ENCODE data around the gene PPP1R12A. TPM values are rescaled to one million over a fixed set of nuclear protein-coding genes. Genes with fewer than 3 reads are reported as not detected.

Gene PPP1R12A
- total RNA-seq, 1 donor from 2014 or later = 91.3 TPM

- no peaks in the 10 kb centered on the region for H3K36me3 ChIP-seq (ENCODE audit: control insufficient read depth in 3 of 3, insufficient read depth in 3 of 3, low read length in 3 of 3)
- no peaks in the 10 kb centered on the region for H3K27me3 ChIP-seq (ENCODE audit: control insufficient read depth in 3 of 3, insufficient read depth in 3 of 3, low read length in 3 of 3)
Observed at GRCh38 chr12:79850610-79851299, 84.1 kb downstream of the PPP1R12A start.

GRCh38 chr12:79848339-79848738, 86.6 kb downstream of the PPP1R12A start:
- no peak overlapping the region for H3K4me3 ChIP-seq (ENCODE audit: low read length in 3 of 3)
- no peaks in the 10 kb centered on the region for H3K9me3 ChIP-seq (ENCODE audit: control insufficient read depth in 3 of 3, low read length in 3 of 3)
- H3K36me3 ChIP-seq (ENCODE audit: control insufficient read depth in 3 of 3, insufficient read depth in 3 of 3, low read length in 3 of 3) = peaks cover 3 to 5% (median 4%) of the 10 kb centered on the region in 3 donors
- no peak overlapping the region for H3K27ac ChIP-seq (ENCODE audit: low read depth, low read length)
- H3K4me1 ChIP-seq (ENCODE audit: control insufficient read depth in 3 of 3, insufficient read depth in 3 of 3, low read length in 3 of 3) = peaks cover 0 to 6% (median 0%) of the 10 kb centered on the region in 3 donors
- H3K27me3 ChIP-seq (ENCODE audit: control insufficient read depth in 3 of 3, insufficient read depth in 3 of 3, low read length in 3 of 3) = no peaks in the 10 kb centered on the region
- no peak overlapping the region for H3K9ac ChIP-seq (ENCODE audit: low read depth in 1 of 3, low read length in 3 of 3)

More at GRCh38 chr12:79850610-79851299, 84.1 kb downstream of the PPP1R12A start:
- Histone ChIP-seq H3K4me1 (ENCODE audit: control insufficient read depth in 3 of 3, insufficient read depth in 3 of 3, low read length in 3 of 3) (peaks cover 0 to 6% (median 0%) of the 10 kb centered on the region in 3 donors), H3K9me3 (ENCODE audit: control insufficient read depth in 3 of 3, low read length in 3 of 3) (no peaks in the 10 kb centered on the region), H3K9ac (ENCODE audit: low read depth in 1 of 3, low read length in 3 of 3) (no peak overlapping the region), H3K27ac (ENCODE audit: low read depth, low read length) (no peak overlapping the region), H3K4me3 (ENCODE audit: low read length in 3 of 3) (no peak overlapping the region)

- peaks cover 0 to 6% (median 0%) of the 10 kb centered on the region in 3 donors for H3K4me1 ChIP-seq (ENCODE audit: control insufficient read depth in 3 of 3, insufficient read depth in 3 of 3, low read length in 3 of 3)
- no peak overlapping the region for H3K27ac ChIP-seq (ENCODE audit: low read depth, low read length)
Observed at GRCh38 chr12:79847417-79847816, 87.5 kb downstream of the PPP1R12A start.

GRCh38 chr12:79844693-79845092, 90.2 kb downstream of the PPP1R12A start:
- no peak overlapping the region for H3K9ac ChIP-seq (ENCODE audit: low read depth in 1 of 3, low read length in 3 of 3)
- no peak overlapping the region for H3K27ac ChIP-seq (ENCODE audit: low read depth, low read length)
- H3K4me1 ChIP-seq (ENCODE audit: control insufficient read depth in 3 of 3, insufficient read depth in 3 of 3, low read length in 3 of 3) = peaks cover 0 to 6% (median 0%) of the 10 kb centered on the region in 3 donors

More at GRCh38 chr12:79847417-79847816, 87.5 kb downstream of the PPP1R12A start:
- H3K9ac ChIP-seq (ENCODE audit: low read depth in 1 of 3, low read length in 3 of 3) = no peak overlapping the region
- no peak overlapping the region for H3K4me3 ChIP-seq (ENCODE audit: low read length in 3 of 3)
- no peaks in the 10 kb centered on the region for H3K9me3 ChIP-seq (ENCODE audit: control insufficient read depth in 3 of 3, low read length in 3 of 3)
- no peaks in the 10 kb centered on the region for H3K27me3 ChIP-seq (ENCODE audit: control insufficient read depth in 3 of 3, insufficient read depth in 3 of 3, low read length in 3 of 3)
- H3K36me3 ChIP-seq (ENCODE audit: control insufficient read depth in 3 of 3, insufficient read depth in 3 of 3, low read length in 3 of 3) = peaks cover 3 to 5% (median 4%) of the 10 kb centered on the region in 3 donors

GRCh38 chr12:79843978-79844377, 90.9 kb downstream of the PPP1R12A start:
- Histone ChIP-seq H3K27ac (ENCODE audit: low read depth, low read length) (no peak overlapping the region), H3K27me3 (ENCODE audit: control insufficient read depth in 3 of 3, insufficient read depth in 3 of 3, low read length in 3 of 3) (no peaks in the 10 kb centered on the region), H3K9me3 (ENCODE audit: control insufficient read depth in 3 of 3, low read length in 3 of 3) (no peaks in the 10 kb centered on the region), H3K4me1 (ENCODE audit: control insufficient read depth in 3 of 3, insufficient read depth in 3 of 3, low read length in 3 of 3) (peaks cover 0 to 6% (median 0%) of the 10 kb centered on the region in 3 donors), H3K4me3 (ENCODE audit: low read length in 3 of 3) (no peak overlapping the region), H3K9ac (ENCODE audit: low read depth in 1 of 3, low read length in 3 of 3) (no peak overlapping the region), H3K36me3 (ENCODE audit: control insufficient read depth in 3 of 3, insufficient read depth in 3 of 3, low read length in 3 of 3) (peaks cover 4 to 10% (median 5%) of the 10 kb centered on the region in 3 donors)

More at GRCh38 chr12:79844693-79845092, 90.2 kb downstream of the PPP1R12A start:
- H3K36me3 ChIP-seq (ENCODE audit: control insufficient read depth in 3 of 3, insufficient read depth in 3 of 3, low read length in 3 of 3) = peaks cover 3 to 5% (median 4%) of the 10 kb centered on the region in 3 donors
- no peaks in the 10 kb centered on the region for H3K9me3 ChIP-seq (ENCODE audit: control insufficient read depth in 3 of 3, low read length in 3 of 3)
- no peak overlapping the region for H3K4me3 ChIP-seq (ENCODE audit: low read length in 3 of 3)
- no peaks in the 10 kb centered on the region for H3K27me3 ChIP-seq (ENCODE audit: control insufficient read depth in 3 of 3, insufficient read depth in 3 of 3, low read length in 3 of 3)

- Histone ChIP-seq H3K4me1 (ENCODE audit: control insufficient read depth in 3 of 3, insufficient read depth in 3 of 3, low read length in 3 of 3) (peaks cover 0 to 2% (median 0%) of the 10 kb centered on the region in 3 donors), H3K27me3 (ENCODE audit: control insufficient read depth in 3 of 3, insufficient read depth in 3 of 3, low read length in 3 of 3) (no peaks in the 10 kb centered on the region), H3K9ac (ENCODE audit: low read depth in 1 of 3, low read length in 3 of 3) (no peak overlapping the region), H3K36me3 (ENCODE audit: control insufficient read depth in 3 of 3, insufficient read depth in 3 of 3, low read length in 3 of 3) (peaks cover 4 to 10% (median 5%) of the 10 kb centered on the region in 3 donors), H3K27ac (ENCODE audit: low read depth, low read length) (no peak overlapping the region), H3K9me3 (ENCODE audit: control insufficient read depth in 3 of 3, low read length in 3 of 3) (peaks cover 0 to 2% (median 0%) of the 10 kb centered on the region in 3 donors), H3K4me3 (ENCODE audit: low read length in 3 of 3) (no peak overlapping the region)
Observed at GRCh38 chr12:79842630-79843029, 92.3 kb downstream of the PPP1R12A start.

- no peak overlapping the region for H3K9ac ChIP-seq (ENCODE audit: low read depth in 1 of 3, low read length in 3 of 3)
- no peaks in the 10 kb centered on the region for H3K27me3 ChIP-seq (ENCODE audit: control insufficient read depth in 3 of 3, insufficient read depth in 3 of 3, low read length in 3 of 3)
- H3K9me3 ChIP-seq (ENCODE audit: control insufficient read depth in 3 of 3, low read length in 3 of 3) = peaks cover 0 to 2% (median 0%) of the 10 kb centered on the region in 3 donors
- no peak overlapping the region for H3K4me3 ChIP-seq (ENCODE audit: low read length in 3 of 3)
- H3K27ac ChIP-seq (ENCODE audit: low read depth, low read length) = no peak overlapping the region
- H3K4me1 ChIP-seq (ENCODE audit: control insufficient read depth in 3 of 3, insufficient read depth in 3 of 3, low read length in 3 of 3) = no peaks in the 10 kb centered on the region
- H3K36me3 ChIP-seq (ENCODE audit: control insufficient read depth in 3 of 3, insufficient read depth in 3 of 3, low read length in 3 of 3) = peaks cover 4 to 10% (median 5%) of the 10 kb centered on the region in 3 donors
Observed at GRCh38 chr12:79841878-79842265, 93.0 kb downstream of the PPP1R12A start.

GRCh38 chr12:79841248-79841877, 93.5 kb downstream of the PPP1R12A start:
- Histone ChIP-seq H3K4me3 (ENCODE audit: low read length in 3 of 3) (no peak overlapping the region), H3K9me3 (ENCODE audit: control insufficient read depth in 3 of 3, low read length in 3 of 3) (peaks cover 0 to 2% (median 0%) of the 10 kb centered on the region in 3 donors), H3K27ac (ENCODE audit: low read depth, low read length) (no peak overlapping the region), H3K36me3 (ENCODE audit: control insufficient read depth in 3 of 3, insufficient read depth in 3 of 3, low read length in 3 of 3) (peaks cover 4 to 10% (median 5%) of the 10 kb centered on the region in 3 donors), H3K9ac (ENCODE audit: low read depth in 1 of 3, low read length in 3 of 3) (no peak overlapping the region), H3K4me1 (ENCODE audit: control insufficient read depth in 3 of 3, insufficient read depth in 3 of 3, low read length in 3 of 3) (no peaks in the 10 kb centered on the region), H3K27me3 (ENCODE audit: control insufficient read depth in 3 of 3, insufficient read depth in 3 of 3, low read length in 3 of 3) (no peaks in the 10 kb centered on the region)

GRCh38 chr12:79838359-79838758, 96.5 kb downstream of the PPP1R12A start:
- Histone ChIP-seq H3K36me3 (ENCODE audit: control insufficient read depth in 3 of 3, insufficient read depth in 3 of 3, low read length in 3 of 3) (peaks cover 0 to 7% (median 0%) of the 10 kb centered on the region in 3 donors), H3K4me3 (ENCODE audit: low read length in 3 of 3) (no peak overlapping the region), H3K4me1 (ENCODE audit: control insufficient read depth in 3 of 3, insufficient read depth in 3 of 3, low read length in 3 of 3) (peaks cover 0 to 2% (median 0%) of the 10 kb centered on the region in 3 donors), H3K9me3 (ENCODE audit: control insufficient read depth in 3 of 3, low read length in 3 of 3) (peaks cover 0 to 2% (median 0%) of the 10 kb centered on the region in 3 donors), H3K27me3 (ENCODE audit: control insufficient read depth in 3 of 3, insufficient read depth in 3 of 3, low read length in 3 of 3) (no peaks in the 10 kb centered on the region), H3K27ac (ENCODE audit: low read depth, low read length) (no peak overlapping the region), H3K9ac (ENCODE audit: low read depth in 1 of 3, low read length in 3 of 3) (no peak overlapping the region)

- Histone ChIP-seq H3K4me3 (ENCODE audit: low read length in 3 of 3) (no peak overlapping the region), H3K36me3 (ENCODE audit: control insufficient read depth in 3 of 3, insufficient read depth in 3 of 3, low read length in 3 of 3) (peaks cover 0 to 7% (median 0%) of the 10 kb centered on the region in 3 donors), H3K27me3 (ENCODE audit: control insufficient read depth in 3 of 3, insufficient read depth in 3 of 3, low read length in 3 of 3) (no peaks in the 10 kb centered on the region), H3K9me3 (ENCODE audit: control insufficient read depth in 3 of 3, low read length in 3 of 3) (peaks cover 0 to 2% (median 0%) of the 10 kb centered on the region in 3 donors), H3K9ac (ENCODE audit: low read depth in 1 of 3, low read length in 3 of 3) (no peak overlapping the region), H3K27ac (ENCODE audit: low read depth, low read length) (no peak overlapping the region), H3K4me1 (ENCODE audit: control insufficient read depth in 3 of 3, insufficient read depth in 3 of 3, low read length in 3 of 3) (peaks cover 0 to 2% (median 0%) of the 10 kb centered on the region in 3 donors)
Observed at GRCh38 chr12:79837575-79837974, 97.3 kb downstream of the PPP1R12A start.

Measured in skeletal muscle tissue (tissue), 4 donors.